H1 (cell line): ENCODE results near the gene LKAAEAR1. TPM values are rescaled to one million over a fixed set of nuclear protein-coding genes. Genes with fewer than 3 reads are reported as not detected.

ENCODE experiments used
- EZH2 ChIP-seq: fragments of 200-600 bp; sonication (generic); IDR thresholded peaks from 2 replicates; pipeline ENCODE4 v1.7.1; 2012; ENCODE audit warnings: low read depth, mild to moderate bottlenecking, moderate library complexity, low read length, inconsistent platforms; ENCODE audit not compliant: severe bottlenecking
- RAD21 ChIP-seq, 2 experiments: IDR thresholded peaks in 1 of 2; conservative IDR thresholded peaks in 1 of 2; 2 replicates each; pipeline ENCODE4 v1.6.1; 2011; ENCODE audit warnings: low read depth in 2 of 2, low read length in 2 of 2, improper control_type of control experiment in 1 of 2, inconsistent platforms in 1 of 2, mild to moderate bottlenecking in 1 of 2, moderate library complexity in 1 of 2
- RNF2 ChIP-seq: fragments of 200-900, 300-1000 bp; sonication (generic); IDR thresholded peaks from 2 replicates; pipeline ENCODE4 v1.7.1; 2016; ENCODE audit warnings: borderline replicate concordance, low read depth, mild to moderate bottlenecking, antibody characterized with exemption, low read length; ENCODE audit not compliant: poor library complexity, severe bottlenecking; ENCODE audit errors: missing control alignments
- polyA plus RNA-seq, 7 experiments: library from polyadenylated mRNA; depleted of rRNA in 3 of 7; stranded (reverse) in 5 of 7; unstranded in 2 of 7; fragments of >200 nt in 5 of 7; fragments of 200-250 nt in 2 of 7; gene quantifications; 1 replicate in 5 of 7; 2 replicates in 1 of 7; 4 replicates in 1 of 7; pipeline versions ENCODE4 v1.2.1 to v1.2.3, GENCODE V29; 2011 to 2013; ENCODE audit warnings: missing spikeins in 2 of 7, mixed read lengths in 2 of 7
- total RNA-seq: library from RNA; stranded (reverse); fragmentation: NEBNext Ultra II Directional; extraction: Animal tissue kit (Norgen Biotek cat#: 25700); gene quantifications from 2 replicates; pipeline ENCODE4 v1.2.1, GENCODE V29; 2021

Gene LKAAEAR1
- total and polyA plus RNA-seq, 2 of the 8 experiments (the other 6 are each of a cell fraction or from before 2014, with no cell fraction given): 0.41 to 0.53 TPM

DNA sequence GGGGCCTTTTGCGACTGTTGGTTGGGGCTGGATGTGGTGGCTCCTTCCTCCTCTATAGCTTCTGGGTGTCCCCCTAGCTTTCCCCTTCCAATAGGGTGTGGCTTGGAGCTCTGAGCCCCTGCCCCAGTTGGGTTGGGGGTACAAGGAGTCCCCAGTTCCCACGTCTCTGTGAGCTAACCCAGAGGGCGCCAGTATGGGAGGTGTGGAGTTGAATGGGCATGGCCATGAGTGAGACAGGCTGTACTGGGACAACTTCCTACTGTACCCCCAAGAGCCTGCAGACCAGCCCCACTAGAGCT, 47.0 kb downstream of the LKAAEAR1 start (continued):
- TF ChIP-seq RNF2: no peak
- TF ChIP-seq RAD21 (IDR thresholded peaks at IDR 0.05 in 1 of 2, conservative IDR thresholded peaks at IDR 0.05 in 1 of 2; ENCODE audit: low read depth in 2 of 2, low read length in 2 of 2): no peak
- TF ChIP-seq EZH2: no peak
